Testis (tissue), 2 donors: ENCODE measurements around the gene GASK1A.

Source experiments
- POLR2A ChIP-seq: fragments of 450-650 bp; IDR thresholded peaks from one replicate; pipeline ENCODE4 v1.6.1; 2017; ENCODE audit warnings: antibody characterized with exemption, mild to moderate bottlenecking, moderate library complexity
- TF ChIP-seq, protein P1 (sequence below), 3 experiments: fragments of 450-650 bp in 2 of 3; fragments of 200-600 bp in 1 of 3; sonication (generic) in 1 of 3; IDR thresholded peaks; one replicate each; pipeline ENCODE4 v1.5.1; 2016 to 2019; ENCODE audit warnings: antibody characterized with exemption in 3 of 3, mild to moderate bottlenecking in 2 of 3, moderate library complexity in 1 of 3

DNA sequence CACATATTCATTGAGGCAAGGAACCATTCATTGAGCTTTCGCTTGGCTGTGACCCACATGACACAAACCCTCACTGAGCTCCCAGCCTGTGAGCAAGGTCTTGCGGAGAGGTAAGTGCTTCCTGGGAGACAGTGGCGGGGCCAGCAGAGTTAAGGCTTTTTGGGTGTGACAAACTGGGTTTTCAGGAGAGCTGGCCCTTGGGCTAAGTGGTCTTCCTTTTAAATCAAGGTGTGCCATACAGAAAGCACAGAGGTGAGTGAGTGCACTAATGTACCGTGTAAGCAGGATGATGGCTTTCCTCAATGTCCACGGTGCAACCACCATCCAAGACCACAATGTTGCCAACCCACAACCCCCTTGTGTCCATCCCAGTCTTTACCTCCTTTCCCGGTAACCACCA lies 98.2 kb downstream of the GASK1A start:
- no peak for TF ChIP-seq POLR2A
- TF ChIP-seq, protein P1, sequence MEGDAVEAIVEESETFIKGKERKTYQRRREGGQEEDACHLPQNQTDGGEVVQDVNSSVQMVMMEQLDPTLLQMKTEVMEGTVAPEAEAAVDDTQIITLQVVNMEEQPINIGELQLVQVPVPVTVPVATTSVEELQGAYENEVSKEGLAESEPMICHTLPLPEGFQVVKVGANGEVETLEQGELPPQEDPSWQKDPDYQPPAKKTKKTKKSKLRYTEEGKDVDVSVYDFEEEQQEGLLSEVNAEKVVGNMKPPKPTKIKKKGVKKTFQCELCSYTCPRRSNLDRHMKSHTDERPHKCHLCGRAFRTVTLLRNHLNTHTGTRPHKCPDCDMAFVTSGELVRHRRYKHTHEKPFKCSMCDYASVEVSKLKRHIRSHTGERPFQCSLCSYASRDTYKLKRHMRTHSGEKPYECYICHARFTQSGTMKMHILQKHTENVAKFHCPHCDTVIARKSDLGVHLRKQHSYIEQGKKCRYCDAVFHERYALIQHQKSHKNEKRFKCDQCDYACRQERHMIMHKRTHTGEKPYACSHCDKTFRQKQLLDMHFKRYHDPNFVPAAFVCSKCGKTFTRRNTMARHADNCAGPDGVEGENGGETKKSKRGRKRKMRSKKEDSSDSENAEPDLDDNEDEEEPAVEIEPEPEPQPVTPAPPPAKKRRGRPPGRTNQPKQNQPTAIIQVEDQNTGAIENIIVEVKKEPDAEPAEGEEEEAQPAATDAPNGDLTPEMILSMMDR (IDR thresholded peaks at IDR 0.05): no peak
